DOHH2 (cell line): Measurements from ENCODE around the gene RAB6B.

ENCODE experiments used
- CTCF ChIP-seq: fragments of 200-600 bp; sonication (generic); IDR thresholded peaks from one replicate; pipeline ENCODE4 v1.5.1; 2014; ENCODE audit warnings: antibody characterized with exemption, mild to moderate bottlenecking, low read depth, low read length; ENCODE audit not compliant: poor library complexity, severe bottlenecking
- EZH2phosphoT487 ChIP-seq: fragments of 200-600 bp; sonication (generic); IDR thresholded peaks from 2 replicates; pipeline ENCODE4 v1.6.1; 2017; ENCODE audit warnings: borderline replicate concordance, mild to moderate bottlenecking, antibody characterized with exemption, low read length, moderate library complexity, mixed read lengths

DNA sequence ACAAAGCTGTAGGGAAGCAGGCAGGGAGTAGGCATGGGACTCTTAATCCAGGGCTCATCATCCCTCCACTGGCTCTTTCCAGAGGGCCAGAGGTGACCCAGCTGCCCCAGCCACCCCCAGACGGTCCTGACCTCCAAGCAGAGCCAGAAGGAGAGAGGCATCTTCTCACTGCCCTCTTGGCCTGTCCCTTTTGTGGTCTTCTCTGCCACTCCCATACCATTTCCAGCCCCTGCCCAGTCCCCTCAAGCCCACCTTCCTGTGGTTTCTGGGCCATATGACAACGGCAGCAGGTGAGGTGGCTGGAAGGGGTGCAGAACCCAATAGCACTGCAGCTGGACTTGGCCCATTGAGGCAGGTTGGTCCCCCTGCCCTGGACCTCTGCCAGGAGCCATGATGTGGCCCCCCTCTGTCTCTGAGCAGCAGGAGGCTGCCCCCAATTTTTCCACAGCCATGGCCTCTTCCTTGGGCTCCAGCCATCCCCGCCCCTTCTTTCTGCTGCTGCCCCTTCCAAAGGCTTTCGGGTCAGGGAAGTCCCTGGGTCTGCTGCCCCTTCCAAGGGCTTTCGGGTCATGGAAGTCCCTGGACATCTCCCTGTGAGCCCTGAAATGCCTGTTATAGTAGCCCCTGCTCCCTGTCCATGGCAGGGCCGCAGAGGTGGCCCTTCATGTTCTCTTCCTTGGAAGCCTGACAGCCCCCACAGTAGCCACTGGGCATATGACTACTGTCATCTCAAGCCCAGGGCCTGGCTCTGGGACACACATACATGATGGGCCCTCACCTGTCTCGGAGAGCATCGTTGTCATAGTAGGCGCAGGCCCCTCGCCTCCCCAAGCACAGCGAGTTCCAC, 39.5 kb upstream of the RAB6B start:
- TF ChIP-seq CTCF, result no peak
- TF ChIP-seq EZH2phosphoT487, result no peak
